ENCODE data around the gene APBA1. TPM values are rescaled to one million over a fixed set of nuclear protein-coding genes. Genes with fewer than 3 reads are reported as not detected.

APBA1 gene
- total RNA-seq, 1 donor from 2014 or later: 0.29 TPM

DNA sequence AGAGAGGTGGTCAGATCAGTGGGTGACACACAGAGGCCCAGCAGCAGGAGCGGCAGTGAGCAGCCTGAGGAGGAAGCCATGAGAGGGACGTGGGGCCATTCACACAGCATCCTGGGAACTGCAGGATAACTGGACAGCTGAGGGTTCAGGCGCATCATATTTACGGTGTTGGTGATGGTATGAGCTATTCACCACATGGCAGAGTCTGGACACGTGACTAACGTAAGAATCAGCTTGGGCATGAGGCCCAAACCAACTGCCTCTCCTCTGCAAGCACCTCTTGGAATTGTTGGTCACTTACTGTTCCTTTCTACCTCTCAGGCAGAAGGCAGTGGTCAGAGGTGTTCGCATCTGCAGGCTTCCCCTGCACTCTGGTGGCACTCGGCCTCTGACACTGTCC is 206.0 kb downstream of the APBA1 start:
- no peak overlapping the region for H3K4me3 ChIP-seq (ENCODE audit: low read depth, low read length)
- TF ChIP-seq, protein P1, sequence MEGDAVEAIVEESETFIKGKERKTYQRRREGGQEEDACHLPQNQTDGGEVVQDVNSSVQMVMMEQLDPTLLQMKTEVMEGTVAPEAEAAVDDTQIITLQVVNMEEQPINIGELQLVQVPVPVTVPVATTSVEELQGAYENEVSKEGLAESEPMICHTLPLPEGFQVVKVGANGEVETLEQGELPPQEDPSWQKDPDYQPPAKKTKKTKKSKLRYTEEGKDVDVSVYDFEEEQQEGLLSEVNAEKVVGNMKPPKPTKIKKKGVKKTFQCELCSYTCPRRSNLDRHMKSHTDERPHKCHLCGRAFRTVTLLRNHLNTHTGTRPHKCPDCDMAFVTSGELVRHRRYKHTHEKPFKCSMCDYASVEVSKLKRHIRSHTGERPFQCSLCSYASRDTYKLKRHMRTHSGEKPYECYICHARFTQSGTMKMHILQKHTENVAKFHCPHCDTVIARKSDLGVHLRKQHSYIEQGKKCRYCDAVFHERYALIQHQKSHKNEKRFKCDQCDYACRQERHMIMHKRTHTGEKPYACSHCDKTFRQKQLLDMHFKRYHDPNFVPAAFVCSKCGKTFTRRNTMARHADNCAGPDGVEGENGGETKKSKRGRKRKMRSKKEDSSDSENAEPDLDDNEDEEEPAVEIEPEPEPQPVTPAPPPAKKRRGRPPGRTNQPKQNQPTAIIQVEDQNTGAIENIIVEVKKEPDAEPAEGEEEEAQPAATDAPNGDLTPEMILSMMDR (conservative IDR thresholded peaks at IDR 0.05; ENCODE audit: low read depth, low read length): no peak
- DNase-seq (ENCODE audit: low read depth): no peak

DNA sequence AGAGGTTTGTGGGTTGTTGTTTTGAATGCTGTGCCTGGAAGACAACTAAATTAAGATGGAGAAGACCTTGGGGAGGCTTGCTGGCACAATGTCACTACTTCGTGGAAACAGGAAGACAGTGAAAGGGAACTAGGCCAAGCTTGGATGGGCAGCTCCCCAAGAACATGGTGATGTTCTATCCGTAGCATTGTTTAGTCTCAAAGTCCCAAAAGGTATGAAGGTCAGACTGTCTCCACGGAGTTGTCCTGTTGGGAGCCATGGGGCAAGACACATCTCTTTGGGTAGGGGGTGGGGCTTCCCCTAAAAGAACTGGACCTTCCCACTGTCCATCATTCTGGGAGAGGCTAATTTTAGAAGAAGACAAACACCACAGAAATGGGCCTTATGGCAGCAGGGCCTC is 206.7 kb downstream of the APBA1 start:
- H3K4me3 ChIP-seq (ENCODE audit: low read depth, low read length): no peak overlapping the region
- TF ChIP-seq, protein P1 (conservative IDR thresholded peaks at IDR 0.05; ENCODE audit: low read depth, low read length): no peak
- DNase-seq (ENCODE audit: low read depth): no peak

DNA sequence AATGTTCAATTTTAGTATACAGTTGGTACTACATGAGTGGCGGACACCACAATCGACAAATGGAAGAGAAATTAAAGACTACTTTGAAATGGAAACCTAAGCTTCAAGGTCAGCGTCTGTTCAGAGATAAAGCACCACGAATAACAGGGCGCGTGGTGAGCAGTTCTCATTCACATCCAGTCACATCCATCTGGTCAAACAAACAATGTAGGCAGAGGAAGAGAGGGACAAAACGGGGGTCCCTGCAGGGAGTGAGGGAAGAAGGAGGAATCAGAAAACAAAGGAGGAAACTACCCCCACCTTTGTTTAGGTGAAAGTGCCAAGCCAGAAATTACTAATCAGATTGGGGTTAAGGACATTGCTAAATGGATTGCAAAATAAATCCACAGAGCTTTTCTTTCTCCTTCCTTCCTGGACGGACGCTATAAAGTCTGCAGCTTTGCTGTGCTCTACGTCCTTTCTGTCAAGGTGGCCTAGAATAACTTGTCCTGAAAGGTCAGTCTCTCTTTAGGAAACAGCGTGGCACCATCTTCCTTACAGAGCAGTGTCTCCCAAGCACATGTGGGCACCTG is 208.6 kb downstream of the APBA1 start:
- no peak overlapping the region for H3K4me3 ChIP-seq (ENCODE audit: low read depth, low read length)
- no peak for DNase-seq (ENCODE audit: low read depth)
- TF ChIP-seq, protein P1 (conservative IDR thresholded peaks at IDR 0.05; ENCODE audit: low read depth, low read length): no peak

DNA sequence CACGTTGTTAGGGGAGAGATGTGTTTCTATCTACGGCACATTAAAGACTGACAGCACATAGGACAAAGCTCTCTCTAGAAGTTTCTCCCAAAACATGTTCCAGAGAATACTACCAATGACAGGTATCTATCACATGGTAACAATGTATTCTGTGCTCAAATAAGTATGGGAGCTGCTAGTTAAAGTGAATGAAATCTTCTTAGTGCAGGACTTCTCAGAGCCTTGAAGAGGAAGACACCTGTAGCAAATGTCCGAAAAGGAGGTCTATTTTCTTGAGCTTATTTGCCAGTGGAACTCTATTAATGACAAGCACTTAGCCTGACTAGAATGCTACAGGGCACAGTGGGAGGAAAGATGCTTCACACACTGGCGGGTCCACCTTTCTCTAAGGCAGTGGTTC is 209.8 kb downstream of the APBA1 start:
- no peak overlapping the region for H3K4me3 ChIP-seq (ENCODE audit: low read depth, low read length)
- TF ChIP-seq, protein P1 (conservative IDR thresholded peaks at IDR 0.05; ENCODE audit: low read depth, low read length): no peak
- DNase-seq (ENCODE audit: low read depth): no peak

DNA sequence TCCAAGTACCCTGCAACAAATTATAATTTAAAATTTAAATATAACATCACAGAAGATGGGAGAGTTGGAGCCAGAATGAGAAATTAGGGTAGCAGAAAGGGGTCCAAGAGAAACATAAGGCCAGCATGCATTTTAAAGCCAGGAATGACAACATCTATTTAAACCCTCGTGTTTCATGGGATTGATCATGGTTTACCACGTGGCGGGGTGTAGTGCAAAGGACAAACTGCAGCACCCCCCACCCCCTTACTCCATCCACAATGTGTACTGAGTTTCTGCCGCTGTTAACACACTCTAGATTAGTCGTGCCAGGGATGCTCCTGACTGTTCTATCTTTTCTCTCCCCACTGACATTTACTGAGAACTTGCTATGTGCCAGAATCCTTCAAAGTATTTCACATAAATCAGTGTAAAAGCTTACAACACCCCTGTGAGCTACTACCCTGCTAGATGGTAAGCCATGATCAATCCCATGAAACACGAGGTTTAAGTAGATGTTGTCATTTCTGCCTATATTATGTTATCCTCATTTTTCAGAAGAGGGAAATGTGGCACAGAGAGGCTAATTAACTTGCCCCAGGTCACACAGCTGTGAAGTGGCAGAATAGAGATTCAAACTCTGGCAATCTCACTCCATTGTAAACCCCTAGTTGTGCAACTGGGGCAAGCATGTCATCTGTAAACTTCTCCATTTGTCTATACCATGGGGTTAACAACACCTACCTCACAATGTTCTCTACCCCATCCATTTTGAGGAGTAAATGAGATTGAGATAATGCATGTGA is 210.9 kb downstream of the APBA1 start:
- TF ChIP-seq, protein P1 (conservative IDR thresholded peaks at IDR 0.05; ENCODE audit: low read depth, low read length): no peak
- H3K4me3 ChIP-seq (ENCODE audit: low read depth, low read length): no peak overlapping the region
- no peak for DNase-seq (ENCODE audit: low read depth)

DNA sequence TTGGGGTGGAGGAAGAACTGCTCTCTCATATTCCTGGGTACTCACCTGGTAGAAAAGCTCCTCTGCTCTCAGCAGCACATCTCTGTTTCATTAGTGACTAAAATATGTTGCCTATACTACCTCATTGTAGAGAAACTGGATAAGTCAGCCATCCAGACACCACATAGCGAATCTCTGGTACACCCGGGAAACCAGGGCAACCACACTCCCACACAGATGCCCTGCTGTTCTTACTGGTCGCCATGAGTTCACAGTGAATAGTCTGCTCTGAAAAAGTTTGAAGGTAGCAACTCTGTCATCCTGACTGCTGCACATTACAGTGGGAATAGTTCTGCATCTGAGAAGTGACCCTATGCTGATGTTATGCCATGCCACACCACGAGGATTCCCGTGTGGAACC is 212.2 kb downstream of the APBA1 start:
- TF ChIP-seq, protein P1 (conservative IDR thresholded peaks at IDR 0.05; ENCODE audit: low read depth, low read length): no peak
- no peak for DNase-seq (ENCODE audit: low read depth)
- no peak overlapping the region for H3K4me3 ChIP-seq (ENCODE audit: low read depth, low read length)

DNA sequence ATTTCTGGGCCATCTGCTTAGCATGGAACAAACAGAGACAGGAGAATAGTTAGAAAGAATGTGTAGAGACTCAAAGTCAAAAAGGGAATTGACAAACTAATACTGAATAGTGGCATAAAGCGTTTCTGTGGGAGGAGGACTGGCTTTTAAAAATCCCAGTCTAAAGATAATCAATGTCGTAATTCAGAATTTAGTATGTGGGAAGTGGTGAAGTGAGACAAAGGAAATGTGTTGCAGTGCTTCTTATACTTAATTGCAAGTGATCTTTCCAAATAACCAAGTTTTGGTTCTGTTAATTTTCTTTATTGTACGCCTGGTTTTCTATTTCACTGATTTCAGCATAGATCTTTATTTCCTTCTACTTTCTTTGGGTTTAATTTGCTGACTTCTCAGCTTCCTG is 214.0 kb downstream of the APBA1 start:
- DNase-seq (ENCODE audit: low read depth): no peak
- no peak overlapping the region for H3K4me3 ChIP-seq (ENCODE audit: low read depth, low read length)
- TF ChIP-seq, protein P1 (conservative IDR thresholded peaks at IDR 0.05; ENCODE audit: low read depth, low read length): no peak

Data from epithelial cell of proximal tubule (primary cell).